Raji (cell line): ENCODE data around the gene FOXD1.

Experiments used
- POLR2A ChIP-seq: IDR thresholded peaks from 2 replicates; pipeline ENCODE4 v1.6.1; 2011; ENCODE audit warnings: low read depth, low read length, control low read depth; ENCODE audit not compliant: insufficient read depth

FOXD1 gene

DNA sequence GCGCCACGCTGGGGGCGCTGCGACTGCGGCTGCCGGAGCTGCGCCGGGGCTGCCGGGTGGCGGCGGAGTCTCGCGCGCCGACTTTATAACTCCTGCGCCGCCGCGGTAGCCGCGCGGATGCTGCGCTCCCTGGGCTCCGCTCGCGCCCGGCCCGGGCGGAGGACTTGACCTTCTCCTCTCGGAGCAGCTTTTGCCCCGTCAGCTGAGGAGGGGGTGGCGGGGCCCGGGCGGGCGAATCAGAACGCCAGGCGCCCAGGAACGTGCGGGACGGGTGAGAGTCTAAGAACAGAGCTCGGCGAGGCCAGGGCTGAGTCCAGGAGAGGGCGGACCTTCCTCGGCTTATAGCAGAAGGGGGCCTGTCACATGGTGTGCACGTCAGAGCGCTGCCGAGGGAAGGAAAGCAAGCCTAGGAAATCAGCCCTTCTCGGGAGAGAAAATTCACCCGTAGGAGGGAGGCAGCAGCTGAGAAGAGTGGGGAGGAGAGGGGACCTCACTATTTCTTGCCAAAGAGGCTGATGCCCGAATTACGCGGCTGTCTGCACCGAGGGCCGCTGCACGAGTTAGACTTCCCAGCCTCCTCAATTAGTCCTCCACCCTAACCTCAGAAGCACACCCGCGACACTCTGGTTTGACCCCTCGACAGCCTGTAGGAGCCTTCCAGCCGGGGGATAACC lies at the start of gene FOXD1:
Gene FOXD1, minus strand, starts transcription at position 315 of the 674 bp plus-strand sequence. CDS start 415 bp downstream, outside the sequence.
- no peak for TF ChIP-seq POLR2A

DNA sequence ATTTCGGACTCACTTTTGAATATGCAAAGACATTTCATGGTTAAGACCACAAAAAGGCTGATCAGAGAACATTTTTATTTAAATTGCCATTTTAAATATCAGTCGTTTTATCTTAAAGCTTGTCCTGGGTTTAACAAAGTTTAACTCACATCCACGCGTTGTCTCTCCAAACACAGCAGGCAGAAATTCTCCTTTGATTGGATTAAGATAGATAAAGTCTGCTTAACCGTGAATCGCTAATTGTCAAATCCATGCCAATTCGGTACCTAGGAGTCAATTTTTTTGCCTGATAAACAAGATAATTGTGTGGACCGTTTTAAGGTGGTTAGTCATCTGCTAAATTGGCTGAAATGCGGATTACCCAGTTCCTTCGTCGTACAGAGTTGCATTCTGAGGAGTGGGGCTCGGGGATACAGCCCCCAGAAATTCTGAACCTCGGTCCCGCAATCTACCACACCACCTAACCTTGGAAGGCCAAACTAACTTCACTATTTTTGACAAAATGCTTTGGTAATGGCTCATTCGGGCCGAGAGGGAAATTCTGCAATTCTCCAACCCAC lies 49.0 kb upstream of the FOXD1 start:
- no peak for TF ChIP-seq POLR2A

DNA sequence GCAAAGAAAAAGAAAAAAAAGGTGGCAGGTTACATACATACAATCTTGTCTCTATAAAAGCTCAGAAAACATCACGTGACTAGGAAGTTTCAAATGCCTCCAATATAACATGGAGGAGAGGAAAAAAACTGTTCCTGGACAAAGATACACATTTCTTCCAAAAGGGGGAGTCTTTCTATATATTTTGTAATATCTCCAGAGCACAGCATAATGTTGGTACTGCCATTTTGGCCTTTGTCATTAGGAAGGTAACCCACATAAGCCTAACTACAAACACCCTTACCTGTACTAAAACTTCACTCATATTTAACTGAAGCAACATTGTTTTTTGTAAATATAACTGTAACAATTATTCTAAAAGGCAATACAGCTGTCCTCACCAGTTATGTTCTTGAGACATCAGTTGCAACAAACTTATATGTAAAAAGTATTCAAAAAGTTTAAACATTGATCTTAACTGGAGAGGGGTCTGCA lies 48.4 kb upstream of the FOXD1 start:
- TF ChIP-seq POLR2A: no peak

DNA sequence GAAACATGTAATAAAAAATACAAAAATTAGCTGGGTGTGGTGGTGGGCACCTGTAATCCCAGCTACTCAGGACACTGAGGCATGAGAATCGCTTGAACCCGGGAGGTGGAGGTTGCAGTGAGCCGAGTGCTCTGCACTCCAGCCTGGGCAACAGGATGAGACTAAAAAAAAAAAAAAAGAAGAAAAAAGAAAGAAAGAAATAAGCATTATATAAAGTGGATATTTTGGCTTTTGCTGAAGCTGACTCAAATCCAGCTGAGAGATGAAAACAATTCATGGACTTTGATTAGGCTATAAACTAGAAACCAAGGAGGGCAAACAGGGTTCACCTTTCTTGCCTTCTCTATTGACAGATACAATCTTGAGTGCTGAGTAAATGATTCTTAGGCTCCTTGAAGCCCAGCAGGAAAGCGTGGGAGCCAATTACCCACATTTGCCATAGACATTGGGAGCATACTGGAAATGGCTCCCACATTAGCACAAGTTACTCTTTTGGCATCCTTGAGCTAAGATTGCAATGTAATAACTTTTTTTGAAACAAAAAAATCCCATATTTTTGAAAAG lies 47.3 kb upstream of the FOXD1 start:
- TF ChIP-seq POLR2A: no peak

DNA sequence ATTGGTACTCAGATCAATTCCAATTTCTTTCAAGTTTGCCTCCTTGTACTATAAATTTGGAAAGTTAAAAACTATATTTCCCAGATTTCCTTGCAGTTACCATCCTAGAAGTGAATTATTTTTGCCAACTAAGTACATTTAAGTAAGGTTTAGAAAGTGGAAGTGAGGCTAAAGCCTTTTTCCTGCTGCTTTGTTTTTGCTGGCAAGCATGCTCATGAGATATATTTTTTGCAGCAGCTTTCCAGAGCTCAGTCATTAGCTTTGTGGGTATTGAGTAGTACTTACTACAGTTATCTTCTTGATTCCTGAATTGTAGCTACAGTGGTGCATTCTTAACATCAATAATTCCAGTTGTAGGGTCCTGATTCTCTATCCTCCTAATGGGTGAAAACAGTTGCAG lies 46.1 kb upstream of the FOXD1 start:
- TF ChIP-seq POLR2A: no peak

DNA sequence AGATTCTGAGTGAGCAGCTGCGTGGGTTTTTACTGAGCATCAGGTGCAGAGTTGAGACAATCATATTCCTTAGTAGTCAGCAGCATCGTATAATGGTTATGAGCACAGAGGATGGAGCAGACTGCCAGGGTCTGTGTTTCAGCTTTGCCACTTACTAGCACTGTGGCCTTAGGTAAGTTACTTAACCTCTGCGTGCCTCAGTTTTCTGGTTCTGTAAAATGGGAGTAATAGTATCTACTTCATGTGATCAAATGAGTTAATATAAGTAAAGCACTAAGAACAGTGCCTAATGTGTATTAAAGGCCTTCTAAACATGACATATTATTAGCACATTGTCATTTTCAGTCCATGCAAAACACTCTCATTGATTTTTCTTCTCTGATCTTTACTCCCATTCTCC lies 44.8 kb upstream of the FOXD1 start:
- TF ChIP-seq POLR2A: no peak

DNA sequence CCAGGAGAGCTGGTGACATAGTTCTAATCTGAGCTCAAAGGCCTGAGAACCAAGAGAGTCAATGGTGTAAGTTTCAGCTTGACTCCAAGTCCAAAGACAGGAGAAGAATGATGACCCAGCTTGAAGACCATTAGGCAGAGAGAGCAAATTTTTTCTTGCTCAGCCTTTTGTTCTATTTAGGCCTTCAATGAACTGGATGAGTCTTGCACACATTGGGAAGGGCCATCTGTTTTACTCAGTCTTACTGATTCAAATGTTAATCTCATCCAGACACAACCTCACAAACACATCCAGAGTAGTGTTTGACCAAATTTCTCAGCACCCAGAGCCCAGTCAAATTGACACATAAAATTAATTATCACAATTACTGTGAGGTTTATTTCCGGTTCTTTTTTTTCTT lies 42.6 kb upstream of the FOXD1 start:
- no peak for TF ChIP-seq POLR2A

DNA sequence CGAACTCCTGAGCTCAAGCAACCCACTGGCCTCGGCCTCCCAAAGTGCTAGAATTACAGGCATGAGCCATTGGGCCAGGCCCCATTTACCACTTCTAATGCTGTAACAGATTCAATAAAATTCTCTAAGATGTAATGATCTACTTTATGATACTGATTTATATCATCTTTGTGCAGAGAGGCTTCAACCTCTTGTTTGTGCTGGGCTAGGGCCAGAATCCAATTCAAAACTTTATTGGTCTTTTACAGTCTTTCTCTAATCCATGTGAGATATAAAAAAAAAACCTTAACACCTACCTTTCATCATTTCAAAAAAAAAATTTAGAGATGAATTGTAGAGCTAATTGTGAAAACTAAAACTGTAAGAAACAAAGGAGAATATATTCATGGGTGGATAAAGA lies 41.5 kb upstream of the FOXD1 start:
- no peak for TF ChIP-seq POLR2A

DNA sequence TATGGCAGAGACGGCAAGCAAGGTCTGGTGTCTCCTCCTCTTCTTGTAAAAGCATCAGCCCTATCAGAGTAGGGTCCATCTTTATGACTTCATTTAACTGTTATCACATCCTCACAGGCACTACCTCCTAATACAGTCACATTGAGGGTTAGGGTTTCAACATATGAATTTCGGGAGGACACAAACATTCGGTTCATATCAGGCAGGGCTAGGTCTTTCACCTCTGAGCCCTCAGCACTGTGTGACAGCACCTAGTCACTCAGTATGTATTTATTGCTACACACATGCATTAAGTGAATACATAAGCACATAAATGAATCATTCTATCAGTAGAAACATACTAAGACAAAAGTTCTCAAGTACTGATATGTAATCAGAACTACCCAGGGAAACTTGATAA lies 40.2 kb upstream of the FOXD1 start:
- TF ChIP-seq POLR2A: no peak

DNA sequence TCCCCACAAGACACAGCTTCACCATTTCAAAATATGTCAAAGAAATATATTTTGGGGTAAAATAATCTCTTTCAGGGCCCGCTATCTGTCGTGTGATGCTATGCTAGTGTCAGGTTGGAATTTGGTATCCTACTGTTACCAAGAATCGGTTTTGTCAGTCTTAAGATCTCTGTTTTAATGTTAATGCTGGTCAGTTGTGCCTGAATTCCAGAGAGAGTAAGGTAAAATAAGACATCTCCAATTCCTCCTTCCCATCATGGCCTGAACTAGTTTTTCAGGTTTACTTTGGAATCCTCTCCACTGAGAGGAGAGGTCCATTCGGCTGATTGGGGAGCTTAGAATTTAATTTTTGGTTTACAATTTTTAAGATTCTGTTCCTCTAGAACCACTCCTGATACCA lies 39.2 kb upstream of the FOXD1 start:
- no peak for TF ChIP-seq POLR2A

DNA sequence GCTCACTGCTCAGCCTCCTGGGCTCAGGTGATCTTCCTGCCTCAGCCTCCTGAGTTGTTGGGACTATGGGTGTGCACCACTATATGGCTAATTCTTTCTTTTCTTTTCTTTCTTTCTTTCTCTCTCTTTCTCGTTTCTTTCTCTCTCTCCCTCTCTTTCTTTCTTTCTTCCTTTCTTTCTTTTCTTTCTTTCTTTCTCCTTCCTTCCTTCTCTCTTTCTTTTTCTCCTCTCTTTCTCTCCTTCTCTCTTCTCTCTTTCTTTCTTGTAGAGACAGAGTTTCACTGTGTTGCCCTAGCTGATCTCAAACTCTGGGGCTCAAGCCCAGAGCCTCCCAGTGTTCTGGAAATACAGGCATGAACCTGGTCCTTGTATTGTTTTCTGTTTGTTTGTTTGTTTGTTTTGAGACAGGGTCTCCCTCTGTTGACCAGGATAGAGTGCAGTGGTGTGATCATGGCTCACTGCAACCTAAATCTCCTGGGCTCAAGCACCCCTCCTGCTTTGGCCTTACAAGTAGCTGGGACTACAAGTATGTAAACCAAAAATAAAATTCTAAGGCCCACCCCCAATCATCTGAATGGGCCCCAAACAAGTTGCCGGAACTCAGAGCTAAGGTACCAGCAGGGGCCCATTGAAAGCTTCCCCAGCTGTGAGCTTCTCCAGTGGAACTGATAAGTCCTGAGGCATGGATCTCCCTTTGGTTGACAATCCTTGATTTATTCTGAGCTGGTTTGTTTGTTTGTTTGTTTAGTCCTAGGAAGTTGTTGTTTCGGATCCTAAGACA lies 37.7 kb upstream of the FOXD1 start:
- no peak for TF ChIP-seq POLR2A

DNA sequence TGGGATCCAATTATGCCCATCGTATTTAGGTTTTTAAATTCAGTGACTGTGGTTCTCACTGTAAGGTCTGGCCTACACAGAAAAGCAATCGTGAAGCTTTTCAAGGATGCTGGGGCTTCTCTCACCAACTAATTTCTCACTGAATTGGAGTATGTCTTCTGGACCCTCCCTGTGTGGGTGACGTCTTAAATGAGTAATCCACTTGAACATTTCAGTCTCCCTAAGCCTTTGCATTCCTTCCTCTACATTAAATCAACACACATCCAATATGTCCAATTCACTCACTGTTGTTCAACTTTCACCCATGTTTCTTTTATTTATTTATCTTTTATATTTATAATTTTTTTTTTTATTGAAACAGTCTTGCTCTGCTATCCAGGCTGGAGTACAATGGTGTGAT lies 37.1 kb upstream of the FOXD1 start:
- TF ChIP-seq POLR2A: no peak

DNA sequence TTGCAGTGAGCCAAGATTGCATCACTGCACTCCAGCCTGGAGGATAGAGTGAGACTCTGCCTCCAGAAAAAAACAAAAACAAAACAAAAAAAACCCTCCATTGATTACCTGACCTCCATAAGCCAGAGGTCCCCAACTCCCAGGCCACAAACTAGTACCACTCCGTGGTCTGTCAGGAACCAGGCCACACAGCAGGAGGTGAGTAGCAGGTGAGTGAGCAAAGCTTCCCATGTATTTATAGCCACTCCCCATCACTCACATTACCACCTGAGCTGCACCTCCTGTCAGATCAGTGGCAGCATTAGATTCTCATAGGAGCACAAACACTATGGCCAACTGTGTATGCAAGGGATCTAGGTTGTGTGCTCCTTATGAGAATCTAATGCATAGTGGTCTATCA lies 35.9 kb upstream of the FOXD1 start:
- no peak for TF ChIP-seq POLR2A

DNA sequence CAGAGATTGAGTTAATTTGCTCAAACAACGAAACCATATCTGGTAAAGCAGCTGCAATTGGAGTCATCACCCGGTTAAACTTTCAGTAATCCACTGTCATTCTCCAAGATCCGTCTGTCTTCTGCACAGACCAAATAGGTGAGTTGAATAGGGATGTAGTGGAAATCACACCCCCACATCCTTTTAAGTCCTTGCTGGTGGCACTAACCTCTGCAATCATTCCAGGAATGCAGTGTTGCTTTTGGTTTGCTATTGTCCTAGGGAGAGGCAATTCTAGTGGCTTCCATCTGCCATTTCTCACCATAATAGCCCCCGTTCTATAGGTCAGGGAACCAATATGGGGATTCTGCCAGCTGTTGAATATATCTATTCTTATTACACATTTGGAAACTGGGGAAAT lies 35.1 kb upstream of the FOXD1 start:
- TF ChIP-seq POLR2A: no peak

DNA sequence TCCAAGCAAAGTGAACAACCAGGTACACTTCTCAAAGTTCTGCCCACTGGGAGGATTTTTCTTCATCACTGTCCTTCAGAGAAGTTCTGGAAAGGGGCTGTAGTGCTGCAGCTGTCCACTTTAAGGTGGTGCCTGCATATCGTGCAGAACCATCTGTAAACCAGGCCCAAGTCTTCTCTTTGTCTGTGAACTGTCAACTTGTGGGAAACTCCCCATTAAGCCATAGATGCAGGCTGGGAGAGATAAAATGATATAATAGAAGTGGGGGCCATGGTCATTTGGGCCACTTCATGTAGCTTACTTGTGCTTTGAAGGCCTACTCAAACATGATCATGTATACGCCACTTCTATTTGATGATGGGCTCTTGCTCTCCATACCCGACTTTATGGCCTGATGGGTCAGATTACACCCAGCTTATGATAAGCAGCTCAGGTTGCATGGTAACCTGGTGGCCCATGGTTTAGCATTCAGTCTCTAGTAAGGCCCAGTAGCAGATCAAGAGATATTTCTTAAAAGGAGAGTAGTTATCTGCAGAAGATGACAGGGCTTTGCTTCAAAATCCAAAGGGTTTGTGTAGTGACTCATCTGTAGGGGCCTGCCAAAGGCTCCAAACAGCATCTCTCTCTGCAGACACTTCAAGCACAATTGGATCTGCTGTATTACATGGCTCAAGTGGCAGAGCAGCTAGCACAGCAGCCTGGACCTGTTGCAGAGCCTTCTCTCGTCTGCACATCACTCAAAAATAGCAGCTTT lies 34.0 kb upstream of the FOXD1 start:
- TF ChIP-seq POLR2A: no peak
